ENCODE measurements around the gene ALOX5.

- no peak for TF ChIP-seq POLR2A (IDR thresholded peaks at IDR 0.05)
- no peak for TF ChIP-seq POLR2AphosphoS5 (IDR thresholded peaks at IDR 0.05)
Observed at GRCh38 chr10:45456233-45456632, 82.2 kb downstream of the ALOX5 start.
